Neural cell (in vitro differentiated cells): ENCODE results near the gene TRIM46. TPM values are rescaled to one million over a fixed set of nuclear protein-coding genes. Genes with fewer than 3 reads are reported as not detected.
A peak's percentile ranks its signal among the peaks of the same experiment; 100 is the strongest.

Source experiments
- H2AFZ ChIP-seq: fragments of 200-600, 300-800 bp; sonication (generic), shearing (Covaris generic); 2 replicates; pipeline ENCODE4 v1.6.0; 2014; ENCODE audit warnings: low read depth, mild to moderate bottlenecking, antibody characterized with exemption, low read length, moderate library complexity
- H3F3A ChIP-seq: fragments of 200-600 bp; shearing (Covaris generic); 2 replicates; pipeline ENCODE4 v1.6.1; 2016; ENCODE audit warnings: mild to moderate bottlenecking, moderate library complexity, mixed read lengths, antibody characterized with exemption, low read length; ENCODE audit not compliant: insufficient read depth, poor library complexity, severe bottlenecking
- H3K27ac ChIP-seq: fragments of 200-600, 300-800 bp; sonication (generic), shearing (Covaris generic); 2 replicates; pipeline ENCODE4 v1.5.1; 2014; ENCODE audit warnings: mild to moderate bottlenecking, low read length, moderate library complexity
- H3K27me3 ChIP-seq: fragments of 300-800, 200-600 bp; sonication (generic), shearing (Covaris generic); 2 replicates; pipeline ENCODE4 v1.6.0; 2014; ENCODE audit warnings: mild to moderate bottlenecking, low read depth, low read length, moderate library complexity; ENCODE audit not compliant: insufficient read depth
- H3K36me3 ChIP-seq: fragments of 300-800, 200-600 bp; sonication (generic), shearing (Covaris generic); 2 replicates; pipeline ENCODE4 v1.5.1; 2014; ENCODE audit warnings: mild to moderate bottlenecking, antibody characterized with exemption, low read length, moderate library complexity; ENCODE audit not compliant: insufficient read depth
- H3K4me2 ChIP-seq: fragments of 300-800, 200-600 bp; sonication (generic), shearing (Covaris generic); 2 replicates; pipeline ENCODE4 v1.6.0; 2014; ENCODE audit warnings: mild to moderate bottlenecking, low read length
- H3K4me3 ChIP-seq: fragments of 300-800, 200-600 bp; sonication (generic), shearing (Covaris generic); 2 replicates; pipeline ENCODE4 v1.5.1; 2014; ENCODE audit warnings: mild to moderate bottlenecking, low read length, moderate library complexity
- H3K79me2 ChIP-seq: fragments of 200-600 bp; shearing (Covaris generic); replicated peaks from 2 replicates; pipeline ENCODE4 v1.6.0; 2014; ENCODE audit warnings: mild to moderate bottlenecking, low read length, moderate library complexity; ENCODE audit not compliant: insufficient read depth
- H3K9ac ChIP-seq: fragments of 300-800, 200-600 bp; sonication (generic), shearing (Covaris generic); 2 replicates; pipeline ENCODE4 v1.6.1; 2016; ENCODE audit warnings: mild to moderate bottlenecking, low read length, mixed read lengths
- H3K9me2 ChIP-seq: fragments of 200-600 bp; shearing (Covaris generic); 2 replicates; pipeline ENCODE4 v1.6.1; 2016; ENCODE audit warnings: mild to moderate bottlenecking, low read length, mixed read lengths; ENCODE audit not compliant: insufficient read depth
- H3K9me3 ChIP-seq: fragments of 200-600, 300-800 bp; sonication (generic), shearing (Covaris generic); 2 replicates; pipeline ENCODE4 v1.6.1; 2016; ENCODE audit warnings: mild to moderate bottlenecking, mixed run types, low read length, moderate library complexity, mixed read lengths
- H4K20me1 ChIP-seq: fragments of 200-600 bp; shearing (Covaris generic); 2 replicates; pipeline ENCODE4 v1.6.1; 2016; ENCODE audit warnings: mild to moderate bottlenecking, mixed run types; ENCODE audit not compliant: insufficient read depth
- CTCF ChIP-seq: fragments of 450-650 bp; IDR thresholded peaks from 2 replicates; pipeline ENCODE4 v1.5.1; 2014; ENCODE audit warnings: antibody characterized with exemption, mild to moderate bottlenecking, moderate library complexity; ENCODE audit not compliant: poor library complexity, severe bottlenecking
- EP300 ChIP-seq: fragments of 450-650 bp; conservative IDR thresholded peaks from 2 replicates; pipeline ENCODE4 v1.6.1; 2014; ENCODE audit warnings: antibody characterized with exemption, mild to moderate bottlenecking, moderate library complexity; ENCODE audit not compliant: poor library complexity, severe bottlenecking
- EZH2 ChIP-seq: fragments of 200-600, 300-800 bp; shearing (Covaris generic), sonication (generic); IDR thresholded peaks from 2 replicates; pipeline ENCODE4 v1.6.1; 2014; ENCODE audit warnings: antibody characterized with exemption, low read length, borderline replicate concordance, mild to moderate bottlenecking; ENCODE audit not compliant: insufficient read depth, poor library complexity, severe bottlenecking
- MXI1 ChIP-seq: fragments of 450-650 bp; conservative IDR thresholded peaks from 2 replicates; pipeline ENCODE4 v1.6.1; 2014; ENCODE audit warnings: antibody characterized with exemption, mild to moderate bottlenecking; ENCODE audit not compliant: poor library complexity, severe bottlenecking
- POLR2AphosphoS5 ChIP-seq: IDR thresholded peaks from 2 replicates; pipeline ENCODE4 v1.6.1; 2012
- RAD21 ChIP-seq: fragments of 450-650 bp; conservative IDR thresholded peaks from 2 replicates; pipeline ENCODE4 v1.6.1; 2014; ENCODE audit warnings: antibody characterized with exemption, mild to moderate bottlenecking, moderate library complexity
- REST ChIP-seq: IDR thresholded peaks from 2 replicates; pipeline ENCODE4 v1.6.1; 2012; ENCODE audit warnings: borderline replicate concordance
- SMC3 ChIP-seq: fragments of 450-650 bp; conservative IDR thresholded peaks from 2 replicates; pipeline ENCODE4 v1.6.1; 2014; ENCODE audit warnings: antibody characterized with exemption, mild to moderate bottlenecking, moderate library complexity; ENCODE audit not compliant: poor library complexity
- TAF1 ChIP-seq: IDR thresholded peaks from 2 replicates; pipeline ENCODE4 v1.6.1; 2012; ENCODE audit warnings: low read depth
- polyA plus RNA-seq: library from polyadenylated mRNA; depleted of rRNA; stranded (reverse); fragments of >200 nt; gene quantifications from 2 replicates; pipeline ENCODE4 v1.2.3, GENCODE V29; 2014

The TRIM46 gene
- polyA plus RNA-seq, 1 donor from 2014 or later = 31.5 TPM

DNA sequence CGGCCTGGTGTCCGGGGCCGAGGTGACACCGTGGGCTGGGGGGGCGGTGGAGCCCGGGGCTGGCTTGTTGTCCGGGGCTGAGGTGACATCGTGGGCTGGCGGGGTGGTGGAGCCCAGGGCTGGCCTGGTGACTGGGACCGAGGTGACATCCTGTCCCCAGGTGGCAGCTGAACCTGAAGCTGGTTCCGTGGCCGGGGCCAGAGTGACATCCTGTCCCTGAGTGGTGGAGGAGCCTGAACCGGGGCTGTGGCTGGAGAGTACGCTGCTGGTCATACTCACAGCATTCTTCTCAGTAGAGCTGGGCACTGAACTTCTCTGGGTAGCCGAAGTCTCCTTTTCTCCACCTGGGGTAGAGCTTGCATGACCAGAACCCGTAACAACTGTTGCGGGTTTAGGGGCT is 18.3 kb downstream of the TRIM46 start:
- Histone ChIP-seq H3K9ac (no peak overlapping the region), H3K4me3 (no peak overlapping the region), H3K4me2 (no peak overlapping the region), H2AFZ (no peak overlapping the region), H3K79me2 (peaks cover 17% of the 10 kb centered on the region), H3K9me2 (no peaks in the 10 kb centered on the region), H3K9me3 (no peaks in the 10 kb centered on the region), H4K20me1 (no peaks in the 10 kb centered on the region), H3K27me3 (no peaks in the 10 kb centered on the region), H3K27ac (no peak overlapping the region), H3K36me3 (no peaks in the 10 kb centered on the region), H3F3A (no peaks in the 10 kb centered on the region)
- no peak for TF ChIP-seq MXI1
- TF ChIP-seq RAD21 = no peak
- TF ChIP-seq POLR2AphosphoS5 = no peak
- TF ChIP-seq TAF1 = no peak
- no peak for TF ChIP-seq EP300
- TF ChIP-seq EZH2 = no peak
- no peak for TF ChIP-seq SMC3
- TF ChIP-seq CTCF = no peak
- no peak for TF ChIP-seq REST

DNA sequence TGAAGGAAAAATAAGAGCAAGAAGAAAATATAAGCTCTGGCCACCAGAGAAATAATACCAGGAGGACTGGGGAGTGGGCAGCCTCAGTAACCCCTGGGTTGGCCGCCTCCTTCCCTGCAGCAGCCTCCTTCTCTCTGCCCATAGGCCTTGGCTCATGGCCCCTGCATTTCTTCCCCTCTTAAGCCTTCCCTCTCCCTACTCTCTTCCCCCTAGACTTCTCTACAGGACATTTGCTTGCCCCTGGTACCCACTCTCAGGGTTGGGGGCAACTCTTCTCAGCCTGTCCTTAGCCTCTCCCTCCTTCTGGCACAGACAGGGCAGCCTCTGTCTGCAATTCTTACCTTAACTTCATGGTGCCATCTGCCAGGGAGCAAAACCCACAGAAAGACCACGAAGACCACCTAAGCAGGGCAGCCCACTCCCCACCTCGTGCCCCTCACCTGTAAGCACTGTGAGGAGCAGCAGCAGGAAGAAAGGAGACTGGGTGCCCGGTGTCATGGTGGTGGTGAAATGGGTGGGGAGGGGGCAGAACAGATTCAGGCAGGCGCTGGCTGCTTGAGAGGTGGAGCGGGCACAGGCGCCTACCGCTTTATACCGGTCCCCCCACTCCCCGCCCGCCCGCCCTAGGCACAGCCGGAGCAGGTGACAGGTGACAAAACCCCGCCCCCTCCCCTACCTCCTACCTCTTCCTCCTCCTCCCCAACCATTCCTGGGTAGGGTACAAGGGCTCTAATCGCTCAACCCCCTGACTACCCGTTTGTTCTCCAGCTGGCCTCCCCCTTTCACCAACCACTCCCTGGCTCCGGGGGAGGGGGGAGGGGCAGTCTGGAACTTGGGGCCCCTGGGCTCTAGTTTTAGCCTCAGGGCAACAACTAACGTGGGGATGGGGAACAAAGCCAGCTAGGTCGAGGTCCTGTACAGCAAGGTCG is 19.0 kb downstream of the TRIM46 start:
- Histone ChIP-seq H3K27me3 (no peaks in the 10 kb centered on the region), H3K4me3 (peak overlapping the region; percentile 68), H3K4me2 (peak overlapping the region; percentile 55), H3K27ac (peak overlapping the region; percentile 91), H3K79me2 (peaks cover 24% of the 10 kb centered on the region), H3K9me2 (no peaks in the 10 kb centered on the region), H3K9me3 (no peaks in the 10 kb centered on the region), H3K9ac (peak overlapping the region; percentile 78), H3K36me3 (no peaks in the 10 kb centered on the region), H2AFZ (no peak overlapping the region), H4K20me1 (no peaks in the 10 kb centered on the region), H3F3A (no peaks in the 10 kb centered on the region)
- TF ChIP-seq POLR2AphosphoS5 = no peak
